GM19468 (cell line): ENCODE results near the gene PHAF1.

Source experiments
- ATAC-seq: cut with Tn5 transposase; IDR thresholded peaks from one replicate; pipeline ENCODE4 v1.9.1; 2021; ENCODE audit warnings: mild to moderate bottlenecking, moderate library complexity, moderate number of reproducible peaks; ENCODE audit not compliant: unreplicated experiment; ENCODE audit errors: extremely low read depth

PHAF1 gene

DNA sequence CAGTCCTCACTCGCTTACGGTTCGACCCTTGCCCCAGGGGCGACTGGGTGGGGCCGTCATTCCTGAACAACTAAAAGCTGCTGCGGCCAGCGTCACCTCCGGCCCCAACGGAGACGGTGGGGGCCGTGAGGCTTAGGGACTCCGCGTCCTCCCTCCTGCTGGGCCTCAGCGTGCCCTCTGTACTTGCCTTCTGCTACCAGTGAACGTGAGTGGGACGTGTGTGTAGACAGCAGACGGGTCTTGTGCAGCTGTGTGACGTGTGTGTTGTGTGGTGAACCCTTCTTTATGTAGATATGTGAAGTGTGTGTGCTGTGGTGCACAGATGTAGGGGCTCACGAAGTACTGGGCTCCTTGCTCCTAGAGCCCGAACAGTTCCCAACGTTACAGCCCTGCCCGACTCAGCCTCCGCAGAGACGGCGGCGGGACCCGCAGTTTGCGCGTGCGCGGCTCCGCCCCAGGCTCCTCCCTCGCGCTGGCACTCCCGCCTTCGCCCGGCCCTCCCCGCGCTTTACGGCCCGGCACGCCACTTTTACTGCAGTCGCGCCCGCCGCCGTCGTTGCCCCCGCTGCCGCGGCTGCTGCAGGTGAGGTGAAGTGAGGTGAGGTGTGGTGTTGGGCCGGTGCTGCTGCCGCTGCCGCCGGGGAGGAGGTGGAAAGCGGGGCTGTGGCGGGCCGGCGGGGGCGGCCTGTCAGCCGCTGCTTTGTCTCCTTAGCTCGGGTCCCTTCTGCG is at the start of gene PHAF1:
TSS of gene PHAF1 (plus strand) at position 535 of the 729 bp plus-strand sequence. CDS start 235 bp downstream, outside the sequence.
- ATAC-seq = peak; percentile 58

DNA sequence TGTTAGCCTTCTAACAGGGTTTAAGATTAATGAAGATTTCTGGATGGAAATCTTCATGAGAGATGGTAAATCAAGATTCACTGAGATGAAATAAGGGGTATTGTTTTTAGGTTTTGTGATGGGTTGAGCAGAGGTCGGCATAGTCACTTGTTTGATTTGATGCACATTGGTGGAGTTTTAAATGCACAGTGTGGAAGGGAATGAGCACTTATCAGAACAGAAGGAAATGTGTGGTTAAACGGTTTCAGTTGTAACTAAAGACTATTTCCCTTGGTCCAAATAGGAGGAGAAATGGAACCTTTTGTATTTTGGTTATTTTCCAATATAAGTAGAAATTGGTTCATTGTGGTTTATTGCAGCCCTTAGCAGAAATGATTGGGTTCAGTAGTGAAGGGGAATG is 46.7 kb upstream of the PHAF1 start:
- no peak for ATAC-seq

DNA sequence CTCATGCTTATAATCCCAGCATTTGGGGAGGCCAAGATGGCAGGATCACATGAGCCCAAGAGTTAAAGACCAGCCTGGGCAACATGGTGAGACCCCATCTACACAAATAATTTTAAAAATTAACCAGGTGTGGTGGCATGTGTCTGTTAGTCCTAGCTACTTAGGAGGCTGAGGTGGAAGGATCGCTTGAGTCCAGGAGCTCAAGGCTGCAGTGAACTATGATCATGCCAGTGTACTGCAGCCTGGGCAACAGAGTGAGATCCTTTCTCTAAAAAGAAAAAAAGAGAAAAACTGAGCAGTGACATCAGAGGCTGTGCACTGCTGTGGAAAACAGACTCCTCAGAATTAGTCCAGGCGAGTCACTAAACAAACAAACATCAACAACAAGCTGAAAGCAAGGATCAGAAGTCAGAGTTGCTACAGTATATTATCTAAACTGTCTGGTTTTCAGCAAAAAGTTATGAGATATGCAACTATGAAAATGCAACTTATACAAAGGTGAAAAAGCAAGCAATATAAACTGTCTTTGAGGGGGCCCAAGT is 41.5 kb upstream of the PHAF1 start:
- ATAC-seq = no peak

DNA sequence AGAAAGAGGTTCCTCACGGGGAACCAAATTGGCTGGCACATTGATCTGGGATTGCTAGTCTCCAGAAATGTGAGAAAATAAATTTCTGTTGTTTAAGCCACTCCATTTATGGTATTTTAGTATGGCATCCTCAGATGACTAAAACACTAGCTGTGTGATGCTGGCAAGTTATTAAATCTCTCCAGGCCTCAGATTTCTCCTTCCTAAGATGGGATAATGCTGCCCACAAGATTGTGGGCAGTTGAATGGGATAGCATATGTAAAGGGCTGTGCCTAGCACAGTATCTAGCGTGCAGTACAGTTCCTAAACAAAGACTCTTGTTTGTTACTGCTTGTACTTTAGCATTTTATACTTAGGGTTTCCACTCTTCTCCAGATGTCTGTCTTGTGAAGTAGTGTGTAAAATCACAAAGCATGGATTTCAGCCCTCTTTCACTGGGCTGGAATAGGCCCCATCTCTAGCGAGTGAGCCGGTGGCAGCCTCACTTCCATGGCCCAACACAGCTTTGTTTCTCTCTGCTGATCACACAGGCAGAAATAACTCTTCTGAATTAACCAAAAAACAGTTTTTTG is 38.2 kb upstream of the PHAF1 start:
- no peak for ATAC-seq

DNA sequence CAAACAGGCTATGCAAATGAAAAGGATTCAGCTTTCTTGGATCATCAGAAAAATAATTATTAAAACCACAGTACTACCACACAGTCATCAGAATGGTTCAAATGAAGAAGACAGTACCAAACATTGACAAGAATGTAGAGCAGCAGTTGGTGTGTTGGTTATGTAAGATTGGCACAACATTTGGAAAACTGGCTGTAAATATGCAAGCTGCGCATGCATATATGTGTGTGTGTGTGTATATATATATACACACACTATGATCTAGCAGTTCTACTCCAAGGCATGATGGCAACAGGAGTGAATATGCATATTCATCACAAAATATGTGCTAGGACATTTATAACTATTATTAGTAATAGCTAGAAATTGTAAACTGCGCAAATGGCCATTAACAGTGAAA is 34.4 kb upstream of the PHAF1 start:
- no peak for ATAC-seq

DNA sequence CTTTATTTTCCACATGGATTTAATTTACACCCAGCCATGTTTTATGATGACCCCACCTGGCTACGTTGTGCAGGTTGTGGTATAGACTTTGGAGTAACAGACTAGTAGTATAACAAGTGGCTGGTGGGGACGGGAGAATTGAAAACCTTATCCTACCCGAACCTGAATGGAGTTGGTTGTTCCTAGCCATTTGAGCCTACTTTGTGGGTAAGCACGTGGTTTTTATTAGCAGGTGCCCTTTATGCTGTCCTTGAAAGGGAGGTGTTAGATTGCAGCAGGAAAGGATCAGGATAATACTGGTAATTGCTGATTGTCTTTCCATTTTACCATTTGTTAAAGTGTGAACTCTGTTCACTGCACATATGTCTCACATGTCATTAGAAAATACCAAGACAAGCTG is 31.9 kb upstream of the PHAF1 start:
- ATAC-seq = no peak

DNA sequence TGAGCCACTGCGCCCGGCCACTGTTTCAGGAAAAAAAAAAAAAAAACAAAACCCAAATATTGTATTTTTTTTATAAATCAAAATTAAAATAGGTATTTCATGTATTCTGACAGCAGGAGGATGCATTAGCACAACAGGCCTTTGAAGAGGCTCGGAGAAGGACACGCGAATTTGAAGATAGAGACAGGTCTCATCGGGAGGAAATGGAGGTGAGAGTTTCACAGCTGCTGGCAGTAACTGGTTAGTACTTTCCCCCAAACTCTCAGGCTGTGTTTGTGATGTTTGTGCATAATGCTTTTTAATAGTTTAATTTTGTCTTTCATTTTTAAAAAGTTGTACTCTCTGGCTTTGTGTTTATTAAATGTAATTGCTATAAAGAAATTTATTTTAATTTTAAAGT is 27.6 kb upstream of the PHAF1 start:
- ATAC-seq = no peak

DNA sequence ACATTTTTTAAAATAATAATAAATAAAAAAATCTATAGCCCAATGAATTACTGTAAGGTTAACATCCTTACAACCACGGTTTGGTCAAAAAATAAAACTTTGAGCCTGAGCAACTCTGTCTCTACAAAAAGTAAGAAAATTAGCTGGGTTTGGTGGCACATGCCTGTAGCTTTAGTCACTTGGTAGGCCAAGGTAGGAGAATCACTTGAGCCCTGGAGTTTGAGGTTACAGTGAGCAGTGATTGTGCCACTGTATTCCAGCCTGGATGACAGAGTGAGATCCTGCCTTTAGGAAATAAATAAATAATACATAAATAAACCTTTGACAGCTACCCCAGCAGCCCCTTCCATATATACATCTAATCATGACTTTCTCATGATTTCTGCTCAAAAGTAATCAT is 26.9 kb upstream of the PHAF1 start:
- ATAC-seq = no peak

DNA sequence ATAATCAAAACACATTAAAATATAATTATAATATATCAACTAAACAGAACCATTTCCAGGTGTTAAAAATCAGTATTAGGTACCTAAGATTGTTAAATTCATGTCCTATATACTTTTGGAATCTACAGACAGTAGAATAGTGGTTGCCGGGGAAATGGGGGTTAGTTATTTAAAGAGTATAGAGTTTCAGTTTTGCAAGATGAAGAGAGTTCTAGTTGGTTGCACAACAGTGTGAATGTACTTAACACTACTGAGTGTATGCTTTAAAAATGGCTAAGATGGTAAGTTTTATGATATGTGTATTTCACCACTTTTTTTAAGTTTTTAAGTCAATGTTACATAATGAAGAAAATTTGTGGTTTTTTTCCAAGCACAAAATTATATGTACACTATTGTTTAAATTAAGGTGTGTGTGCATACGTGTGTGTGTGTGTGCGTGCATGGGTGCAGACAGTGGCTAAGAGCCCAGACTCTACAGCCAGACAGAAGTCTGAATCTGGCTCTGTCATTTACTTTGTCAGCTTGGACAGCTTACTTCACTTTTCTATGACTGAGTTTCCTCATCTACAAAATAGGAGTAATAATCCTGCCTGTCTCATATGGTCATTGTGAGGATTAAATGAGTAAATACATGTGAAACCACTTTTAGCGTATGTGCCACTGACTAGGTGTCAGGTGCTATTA is 25.3 kb upstream of the PHAF1 start:
- ATAC-seq = peak; percentile 46

DNA sequence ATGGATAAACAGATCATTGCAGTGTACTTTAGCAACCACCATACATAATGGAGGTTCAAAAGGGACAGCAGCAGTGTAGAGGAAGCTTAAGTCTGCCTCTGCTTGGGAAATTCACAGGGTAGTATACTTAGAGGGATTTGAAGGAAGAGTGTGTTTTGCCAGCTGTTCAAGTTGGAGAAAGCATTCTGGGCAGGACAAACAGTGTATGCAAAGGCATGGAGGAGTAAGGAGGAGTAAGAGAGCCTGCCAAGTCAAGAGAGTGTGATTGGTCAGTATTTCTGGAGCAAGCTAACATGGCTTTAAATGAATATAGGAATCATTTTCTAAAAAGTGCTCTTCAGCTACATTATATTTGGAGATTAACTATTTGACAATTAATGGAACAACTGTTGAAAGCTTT is 22.9 kb upstream of the PHAF1 start:
- no peak for ATAC-seq

DNA sequence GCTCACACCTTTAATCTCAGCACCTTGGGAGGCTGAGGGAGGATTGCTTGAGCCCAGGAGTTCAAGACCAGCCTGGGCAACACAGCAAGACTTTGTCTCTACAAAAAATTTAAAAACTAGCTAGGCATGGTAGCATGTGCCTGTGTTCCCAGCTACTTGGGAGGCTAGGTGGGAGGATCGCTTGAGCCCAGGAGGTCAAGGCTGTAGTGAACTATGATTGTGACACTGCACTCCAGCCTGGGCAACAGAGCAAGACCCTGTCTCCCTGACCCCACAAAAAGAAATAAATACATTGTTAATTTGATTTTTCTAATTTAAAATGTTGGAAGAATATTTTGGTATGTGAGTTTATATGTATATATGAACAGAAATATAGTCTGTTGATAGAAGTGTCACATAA is 22.4 kb upstream of the PHAF1 start:
- no peak for ATAC-seq

DNA sequence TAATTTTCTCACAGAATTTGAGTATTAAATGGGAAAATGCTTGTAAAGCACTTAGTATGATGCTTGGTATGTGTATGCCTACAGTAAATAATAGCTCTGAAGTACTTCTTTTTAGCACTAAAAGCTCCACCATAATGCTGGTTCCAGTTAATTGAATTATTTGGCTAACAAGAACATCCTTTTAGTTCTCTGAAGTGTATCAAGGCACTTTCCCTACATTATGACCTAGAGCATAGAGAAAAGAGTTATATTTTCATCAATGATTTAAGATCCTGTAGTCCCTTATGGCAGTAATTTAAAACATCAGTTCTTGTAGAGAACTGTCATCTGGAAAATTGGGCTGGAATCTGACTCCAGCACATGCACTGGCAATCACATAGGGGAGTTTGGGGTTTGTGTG is 21.9 kb upstream of the PHAF1 start:
- no peak for ATAC-seq

DNA sequence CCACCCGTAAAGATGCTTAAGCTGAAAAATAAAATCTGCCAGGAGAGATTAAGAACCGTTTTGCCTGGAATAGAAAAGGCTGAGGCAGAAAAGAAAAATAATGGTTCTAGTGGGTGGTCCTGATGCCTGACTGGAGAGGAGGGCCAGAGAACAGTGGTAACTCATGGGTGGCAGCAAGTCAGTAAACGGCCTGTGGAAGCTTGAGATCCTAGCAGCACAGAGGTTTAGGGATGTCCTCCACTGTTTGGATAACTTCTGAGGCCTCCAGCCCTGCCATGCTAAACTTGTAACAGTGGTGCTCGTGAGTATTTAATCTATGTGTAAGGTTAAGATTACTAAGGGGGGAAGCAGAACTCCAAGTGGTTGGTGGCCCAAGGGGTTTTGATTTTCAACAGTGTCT is 21.2 kb upstream of the PHAF1 start:
- ATAC-seq = no peak

DNA sequence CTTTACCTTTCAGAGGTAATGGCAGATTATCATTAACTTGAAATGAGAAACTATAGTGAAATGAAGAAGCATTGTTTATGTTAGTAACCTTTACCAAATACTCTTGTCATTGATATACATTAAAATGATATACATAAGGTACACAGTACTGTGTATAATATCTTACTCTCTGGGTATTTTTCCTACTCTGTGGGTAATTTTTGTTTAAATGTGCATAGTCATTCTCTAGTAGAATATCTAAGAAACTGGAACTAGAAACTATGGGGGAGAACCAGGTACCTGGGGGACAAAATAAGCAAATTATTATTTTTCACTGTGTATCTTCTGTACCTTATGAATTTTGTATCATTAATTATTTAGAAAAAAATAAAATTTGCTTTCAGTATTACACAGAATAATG is 20.6 kb upstream of the PHAF1 start:
- ATAC-seq = no peak

DNA sequence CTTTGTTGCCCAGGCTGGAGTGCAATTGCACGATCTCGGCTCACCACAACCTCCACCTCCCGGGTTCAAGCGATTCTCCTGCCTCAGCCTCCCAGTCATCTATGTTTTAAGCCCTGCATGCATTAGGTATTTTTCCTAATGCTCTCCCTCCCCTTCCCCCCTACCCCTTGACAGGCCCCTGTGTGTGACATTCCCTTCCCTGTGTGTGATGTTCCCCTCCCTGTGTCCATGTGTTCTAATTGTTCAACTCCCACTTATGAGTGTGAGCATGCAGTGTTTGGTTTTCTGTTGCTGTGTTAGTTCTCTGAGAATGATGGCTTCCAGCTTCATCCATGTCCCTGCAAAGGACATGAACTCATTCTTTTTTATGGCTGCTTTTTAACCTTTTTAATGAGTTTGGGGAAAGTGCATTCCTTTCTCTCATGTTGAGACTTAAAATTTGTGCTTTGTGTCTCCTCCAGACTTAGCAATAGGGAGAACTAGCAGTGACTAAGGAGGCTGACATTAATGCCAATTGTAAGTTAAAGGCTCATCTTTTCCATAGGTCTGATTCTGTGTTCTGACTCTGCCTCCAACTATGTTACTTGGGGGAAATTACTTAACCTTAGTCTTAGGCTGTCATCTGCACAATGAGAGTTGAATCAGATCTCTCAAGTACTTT is 17.7 kb upstream of the PHAF1 start:
- ATAC-seq = no peak

DNA sequence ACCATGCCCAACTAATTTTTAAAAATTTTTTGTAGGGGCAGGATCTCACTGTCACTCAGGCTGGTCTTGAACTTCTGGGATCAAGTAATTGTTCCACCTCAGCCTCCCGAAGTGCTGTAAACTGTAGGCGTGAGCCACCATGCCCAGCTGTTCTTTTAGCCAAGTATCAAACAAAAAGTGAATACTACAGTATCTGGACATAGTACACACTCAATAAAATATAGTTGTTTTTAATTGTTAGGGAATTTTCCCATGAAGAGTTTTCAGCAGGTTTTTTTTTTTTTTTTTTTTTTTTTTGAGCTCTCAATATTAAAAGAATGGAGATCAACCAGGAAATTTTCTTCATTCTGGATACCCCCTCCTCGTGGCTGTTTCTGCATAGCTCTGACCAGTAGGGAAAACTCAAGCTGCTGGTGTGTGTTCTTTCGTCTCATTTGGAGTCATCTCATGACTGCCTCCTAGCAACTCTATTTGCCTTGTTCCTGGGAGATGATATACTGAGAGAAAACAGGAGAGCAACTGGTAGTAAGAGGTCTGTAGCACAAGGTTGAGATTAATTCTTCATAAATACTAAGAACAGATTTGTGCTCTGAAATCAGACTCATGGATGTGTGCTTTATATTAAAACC is 16.5 kb upstream of the PHAF1 start:
- ATAC-seq = no peak

DNA sequence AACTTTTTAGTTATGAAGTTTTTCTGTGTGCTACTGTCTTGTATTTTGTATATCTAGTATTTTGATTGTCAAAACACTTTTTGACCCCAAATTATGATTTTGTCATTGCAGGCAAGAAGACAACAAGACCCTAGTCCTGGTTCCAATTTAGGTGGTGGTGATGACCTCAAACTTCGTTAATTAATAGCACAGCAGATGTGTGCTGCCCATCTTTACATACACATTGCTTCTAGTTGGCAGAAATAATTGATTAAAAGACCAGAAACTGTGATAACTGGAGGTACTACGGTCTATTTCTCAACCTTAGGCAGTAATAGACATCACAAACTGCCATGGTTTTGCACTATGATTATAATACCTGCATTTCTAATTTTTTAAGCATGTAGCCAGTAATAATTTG is 11.1 kb upstream of the PHAF1 start:
- no peak for ATAC-seq

DNA sequence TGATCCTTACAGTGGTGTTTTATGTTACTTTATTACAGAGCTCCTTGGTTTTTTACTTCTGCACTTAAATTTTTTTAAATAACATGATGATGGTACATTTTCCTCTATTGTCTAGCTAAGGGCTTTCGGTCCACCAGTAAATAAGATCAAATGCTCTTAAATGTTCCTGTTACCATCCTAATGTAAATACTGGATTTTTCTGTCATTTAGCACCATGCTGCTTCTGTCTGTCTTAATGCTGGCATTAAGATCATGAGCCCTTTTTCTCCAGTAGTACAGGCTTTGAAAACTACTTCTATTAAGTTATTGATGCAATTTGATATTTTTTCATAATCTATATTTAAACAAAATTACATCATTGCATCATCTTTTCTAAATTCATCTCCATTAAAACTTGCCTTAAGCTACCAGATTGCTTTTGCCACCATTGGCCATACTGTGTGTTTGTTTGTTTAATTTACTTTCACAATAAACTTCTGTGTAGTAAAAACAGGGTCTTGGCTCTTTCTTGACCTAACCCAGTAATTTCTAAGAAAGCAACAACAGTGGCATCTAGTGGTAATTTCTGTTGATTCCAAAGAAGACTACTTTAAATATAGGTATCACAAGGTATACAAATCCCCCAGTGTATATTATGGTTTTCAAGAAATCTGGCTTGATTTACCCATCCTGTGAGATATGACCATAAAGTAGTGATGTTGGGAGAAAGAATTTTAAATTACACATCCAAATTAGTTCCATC is 9.0 kb upstream of the PHAF1 start:
- ATAC-seq = no peak

DNA sequence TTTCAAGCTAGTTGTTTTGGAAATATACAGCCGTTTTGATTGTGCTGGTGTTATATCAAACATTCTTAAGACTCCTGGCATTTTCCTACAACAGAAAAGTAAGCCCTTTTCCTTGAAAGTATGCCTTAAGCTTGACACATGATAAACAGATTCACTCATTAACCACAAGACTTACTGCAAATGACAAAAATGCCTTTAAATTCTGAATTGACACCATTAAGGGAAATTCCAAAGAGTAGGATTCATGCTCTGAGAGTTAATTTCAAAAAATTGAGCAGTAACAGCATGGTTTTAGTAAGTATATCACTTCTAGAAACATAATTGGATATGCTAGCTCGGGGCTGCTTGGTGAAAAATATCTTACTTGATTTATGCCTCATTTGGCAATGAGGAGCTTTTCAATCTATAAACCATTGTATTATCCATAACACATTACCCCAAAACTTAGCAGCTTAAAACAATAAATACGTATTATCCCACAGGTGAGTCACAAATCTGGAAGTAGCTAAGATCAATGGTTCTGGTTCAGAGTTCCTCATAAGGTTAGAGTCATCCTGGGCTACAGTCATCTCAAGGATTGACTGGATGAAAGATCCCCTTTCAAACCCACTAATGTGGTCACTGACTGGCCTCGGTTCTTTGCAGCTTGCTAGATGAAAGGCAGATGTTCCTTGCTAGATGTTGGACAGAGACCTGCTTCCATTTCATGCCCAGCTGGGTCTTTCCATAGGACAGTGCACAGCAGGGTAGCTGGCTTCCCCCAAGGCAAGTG is 8.2 kb upstream of the PHAF1 start:
- no peak for ATAC-seq
